CD4-positive, alpha-beta T cell treated with Interleukin-10 for 1 hour (primary cell): ENCODE measurements around the gene TANC1.

Experiments used
- DNase-seq: peaks from one replicate; pipeline ENCODE4 v3.0.0-alpha.2; 2020

TANC1 gene

DNA sequence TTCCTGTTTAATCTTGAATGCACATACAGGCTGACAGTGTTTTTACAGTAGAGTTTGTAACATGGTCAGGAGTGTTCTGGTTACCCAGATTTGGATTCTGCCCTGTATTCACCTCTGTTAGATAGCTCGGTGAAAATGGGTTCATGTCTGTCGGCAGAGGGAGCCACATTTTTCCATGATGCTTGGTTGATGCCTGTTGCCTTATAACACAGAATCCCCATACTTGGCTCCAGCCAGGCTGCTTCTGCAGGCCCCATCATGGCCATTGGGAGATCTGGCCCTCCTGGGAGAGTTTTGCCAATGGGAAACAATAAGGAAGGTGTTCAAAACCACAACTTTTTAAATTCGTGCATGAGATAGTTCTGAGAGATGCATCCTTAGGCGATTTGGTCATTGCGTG, 240.0 kb downstream of the TANC1 start:
- no peak for DNase-seq

DNA sequence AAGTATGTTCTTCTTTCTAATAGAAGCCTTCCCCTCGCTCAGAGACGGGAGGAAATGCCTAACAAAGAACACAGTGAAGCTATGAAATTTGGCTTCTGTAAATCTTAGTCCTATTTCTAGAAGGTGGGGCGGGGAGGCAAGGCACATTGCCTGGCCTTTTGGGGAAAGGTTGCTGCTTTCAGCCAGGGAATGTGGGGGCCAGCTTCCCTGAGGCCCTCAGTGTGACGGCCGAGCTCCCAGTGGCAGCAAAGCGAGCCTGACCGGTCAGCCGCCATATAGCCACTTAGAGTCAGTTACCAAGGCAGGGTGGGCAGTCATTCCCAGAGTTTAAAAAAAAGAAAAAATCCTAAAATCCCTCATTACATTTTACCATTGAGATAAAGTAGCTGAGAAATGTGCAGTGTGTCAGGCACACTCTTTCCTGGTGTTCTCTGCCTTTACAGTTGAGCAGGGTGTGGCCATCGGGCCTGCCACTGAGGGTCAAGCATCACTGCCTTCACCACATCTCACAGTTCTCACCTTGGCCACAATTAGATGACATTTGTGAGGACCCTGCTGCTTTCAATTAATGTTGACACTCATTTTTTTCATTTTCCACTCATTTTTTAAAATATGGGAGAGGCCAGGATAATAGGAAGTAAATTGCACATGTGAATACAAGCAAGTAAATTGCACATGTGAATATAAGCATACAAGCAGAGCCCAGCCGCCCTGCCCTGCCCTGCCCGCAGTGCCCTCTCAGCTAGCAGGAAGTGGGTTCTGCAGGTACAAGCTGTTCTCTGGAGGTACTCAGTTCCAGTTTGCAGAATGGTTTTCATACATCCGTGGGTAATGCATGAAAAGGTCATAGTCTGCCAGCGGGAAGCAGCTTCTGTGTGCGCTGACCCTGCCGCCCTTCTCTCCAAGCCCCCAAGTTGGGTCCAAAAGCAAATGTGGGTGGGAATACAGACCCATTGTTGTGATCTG, 241.2 kb downstream of the TANC1 start:
- peak; percentile 51 for DNase-seq

DNA sequence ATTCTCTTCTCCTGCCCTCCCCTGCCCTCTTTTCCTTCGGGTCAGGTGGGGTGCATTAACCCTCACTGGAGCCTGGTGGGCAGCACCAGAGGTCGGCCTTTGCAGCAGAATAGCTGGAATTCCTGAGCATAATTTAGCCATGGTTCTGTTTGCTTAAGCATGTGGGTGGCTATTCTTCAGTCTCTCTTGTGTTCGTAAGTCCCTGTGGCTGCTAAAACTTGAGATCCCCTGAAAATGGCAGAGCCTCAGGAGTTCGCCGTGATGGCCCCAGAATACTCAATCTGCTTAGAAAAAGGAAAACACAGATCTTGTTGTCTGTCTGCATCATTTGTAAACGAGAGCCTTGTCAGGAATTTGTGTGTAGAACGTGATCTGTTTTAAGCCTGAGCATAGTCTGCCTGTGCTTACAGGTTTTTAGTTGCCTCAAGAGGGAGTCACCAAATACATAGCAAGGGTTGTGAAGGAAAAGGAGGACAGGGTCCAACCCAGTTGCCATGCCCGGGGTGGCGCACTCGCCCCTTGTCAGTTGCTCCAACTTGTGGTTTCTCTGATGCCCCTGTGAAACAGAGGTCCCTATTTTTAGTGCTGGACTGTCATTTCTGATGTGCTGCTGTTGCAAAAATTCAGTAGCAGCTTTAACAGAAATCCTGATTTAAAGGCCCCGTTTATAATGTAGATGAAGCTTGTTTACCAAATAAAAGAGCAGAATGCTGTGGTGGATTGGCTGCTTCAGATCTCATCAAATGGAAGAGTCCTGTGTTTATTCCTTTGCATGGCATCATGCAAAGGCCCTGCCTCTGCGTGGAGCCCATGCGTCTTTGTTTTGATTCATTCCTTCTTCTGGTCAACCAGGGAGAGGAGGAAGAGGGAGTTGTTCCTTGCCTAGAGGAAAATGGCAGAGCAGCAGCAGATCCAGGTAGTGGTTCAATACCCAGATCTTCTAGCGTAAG, 243.3 kb downstream of the TANC1 start:
- DNase-seq = no peak

DNA sequence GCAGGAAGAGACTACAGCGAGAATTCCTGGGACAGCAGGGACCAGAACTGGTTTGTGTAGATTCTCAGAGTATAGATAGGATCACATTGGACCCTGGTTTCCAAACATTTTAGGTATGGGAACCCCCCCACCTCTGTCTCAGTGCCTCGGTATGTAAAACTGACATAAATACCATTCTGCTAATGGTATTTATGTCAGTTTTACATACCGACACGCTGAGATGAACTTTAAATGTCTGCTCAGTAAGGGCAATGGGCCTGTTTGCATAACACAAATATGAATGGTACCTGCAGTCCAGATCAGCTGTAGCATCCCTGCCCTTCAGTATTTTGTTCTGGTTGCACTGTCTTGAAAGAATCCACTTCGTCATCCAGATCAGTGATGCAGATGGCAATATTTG, 244.9 kb downstream of the TANC1 start:
- DNase-seq = no peak

DNA sequence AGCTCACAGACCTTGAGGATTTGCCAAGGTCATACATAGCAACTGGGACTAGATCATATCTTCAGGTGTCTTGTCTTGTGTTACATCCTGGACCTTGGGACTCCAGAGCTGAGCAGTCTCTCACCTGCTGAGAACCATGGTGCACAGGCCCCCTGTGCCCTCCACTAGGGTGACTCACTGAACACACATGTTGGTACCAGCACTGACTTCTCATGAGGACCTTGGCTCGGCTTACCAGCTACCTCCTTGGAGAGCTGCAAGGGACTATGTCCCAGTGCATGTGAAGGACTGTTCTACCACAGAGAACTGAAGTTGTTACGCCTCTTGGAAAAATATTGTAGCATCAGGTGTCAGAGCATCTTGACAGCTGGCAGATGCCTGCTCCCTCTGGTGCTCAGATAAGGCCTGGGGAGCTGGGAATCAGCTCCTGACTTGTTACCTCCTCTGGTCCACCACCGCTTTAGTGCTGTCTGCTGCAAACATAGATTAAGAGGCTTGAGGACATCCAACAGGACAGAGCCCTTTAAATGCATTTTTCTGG, 246.0 kb downstream of the TANC1 start:
- DNase-seq = no peak

DNA sequence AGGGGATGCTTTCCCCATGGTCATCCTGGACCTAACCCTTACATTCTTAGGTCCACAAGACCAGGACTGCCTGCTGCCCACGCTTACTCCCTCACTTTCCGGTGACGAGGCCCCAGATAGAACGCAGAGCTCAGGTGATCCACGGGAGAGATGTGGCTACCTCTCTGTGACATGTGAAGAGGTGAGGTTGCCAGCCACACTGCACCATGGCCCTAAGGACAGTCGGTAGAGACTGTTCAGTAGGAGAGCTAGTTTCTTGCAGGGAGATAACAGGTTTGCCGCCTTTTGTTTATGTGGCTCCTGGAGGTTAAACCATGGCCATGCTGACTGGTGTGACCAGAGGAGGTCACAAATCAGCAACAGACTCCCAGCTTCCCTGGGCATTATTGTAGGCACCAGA, 246.7 kb downstream of the TANC1 start:
- no peak for DNase-seq

DNA sequence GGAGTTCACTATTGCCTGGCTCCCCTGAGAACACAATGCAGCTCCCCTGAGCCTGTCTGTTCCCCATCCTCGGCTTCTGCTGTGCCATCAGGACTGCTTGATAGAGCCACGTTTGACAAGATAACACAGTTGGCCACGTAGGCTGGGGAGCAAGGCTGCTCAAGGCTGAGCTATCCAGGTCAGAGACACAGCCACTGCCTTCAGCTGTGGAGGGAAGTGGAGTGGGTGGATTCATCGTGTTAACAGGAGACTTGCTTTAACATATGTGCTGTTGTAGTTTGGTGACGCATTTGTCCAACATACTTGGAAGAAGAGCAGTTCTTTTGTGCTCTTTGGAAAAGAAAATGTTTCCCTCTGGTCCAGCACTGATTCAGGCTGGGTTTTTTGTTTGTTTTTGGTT, 249.2 kb downstream of the TANC1 start:
- DNase-seq = no peak

DNA sequence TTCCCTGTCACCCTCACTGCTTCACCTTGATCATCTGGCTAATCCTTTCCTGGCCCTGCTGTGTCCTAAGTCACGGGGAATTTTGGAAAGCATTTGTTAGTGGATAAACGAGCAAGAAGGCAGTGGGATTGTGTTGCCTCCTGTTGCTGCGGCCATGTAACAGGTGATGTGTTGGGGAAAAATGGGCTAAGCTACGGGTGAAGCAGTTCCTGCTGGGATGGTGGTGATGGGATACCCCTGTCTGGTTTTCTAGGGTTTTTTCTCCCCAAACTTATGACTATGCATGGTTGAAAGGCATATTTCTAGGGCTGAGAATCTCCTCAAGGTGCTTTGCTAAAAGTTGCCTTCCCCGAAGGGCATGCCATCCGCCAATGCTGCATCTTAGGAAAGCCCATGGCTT, 249.9 kb downstream of the TANC1 start:
- DNase-seq = no peak

DNA sequence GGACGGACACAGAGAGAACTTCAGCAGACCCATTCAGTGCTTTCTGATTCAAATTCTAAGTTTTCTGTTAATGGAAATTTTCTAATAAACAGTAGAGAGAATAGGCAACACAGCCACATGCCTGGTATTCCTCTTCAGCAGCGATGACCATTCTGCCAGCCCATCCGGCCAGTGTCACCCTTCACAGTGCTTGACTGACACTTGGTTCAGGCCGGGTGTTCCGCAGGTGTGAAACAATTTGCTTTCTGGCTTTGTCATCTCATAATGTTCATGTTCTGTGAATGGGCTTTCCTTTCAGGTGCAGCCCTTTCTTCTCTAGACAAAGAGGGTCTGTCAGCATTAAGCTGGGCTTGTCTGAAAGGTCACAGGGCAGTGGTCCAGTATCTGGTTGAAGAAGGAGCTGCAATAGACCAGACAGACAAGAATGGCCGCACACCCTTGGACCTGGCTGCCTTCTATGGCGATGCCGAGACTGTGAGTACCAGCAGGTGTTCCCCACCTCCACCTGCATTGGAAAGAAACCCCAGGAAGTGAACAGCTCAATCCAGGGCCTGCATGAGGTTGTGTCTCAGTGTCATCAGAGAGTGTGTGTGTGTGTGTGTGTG, 251.1 kb downstream of the TANC1 start:
- DNase-seq = no peak

DNA sequence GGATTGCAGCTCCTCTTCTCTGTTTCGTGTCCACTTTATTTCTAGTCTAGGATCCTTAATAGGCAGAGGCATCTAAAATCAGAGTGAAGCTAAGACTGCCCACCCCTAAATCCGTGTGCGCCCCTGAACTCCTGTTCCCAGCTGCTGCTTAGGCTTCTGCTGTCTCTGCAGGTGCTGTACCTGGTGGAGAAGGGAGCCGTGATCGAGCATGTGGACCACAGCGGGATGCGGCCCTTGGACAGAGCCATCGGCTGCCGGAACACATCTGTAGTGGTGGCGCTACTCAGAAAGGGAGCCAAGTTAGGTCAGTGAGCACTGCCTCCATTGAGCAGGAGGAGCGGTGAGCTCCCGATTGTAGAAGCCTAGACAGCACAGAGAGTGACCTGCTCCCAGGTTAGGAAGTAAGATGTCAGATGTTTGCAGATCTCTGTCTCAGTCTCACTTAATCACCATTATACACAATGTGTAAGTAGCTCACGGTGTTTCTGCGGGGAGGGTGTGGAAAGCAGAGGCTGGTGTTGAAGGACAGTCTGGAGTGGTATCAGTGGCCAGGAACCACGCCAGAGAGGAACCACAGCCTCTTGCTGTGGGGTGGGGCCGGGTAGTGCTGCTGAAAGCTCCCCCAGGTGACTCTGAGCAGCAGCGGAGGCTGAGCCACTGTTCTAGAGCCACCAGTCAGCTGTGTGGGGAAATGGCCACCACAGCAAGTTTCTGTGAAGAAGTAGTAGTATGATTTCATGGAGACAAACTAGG, 255.8 kb downstream of the TANC1 start:
- no peak for DNase-seq

DNA sequence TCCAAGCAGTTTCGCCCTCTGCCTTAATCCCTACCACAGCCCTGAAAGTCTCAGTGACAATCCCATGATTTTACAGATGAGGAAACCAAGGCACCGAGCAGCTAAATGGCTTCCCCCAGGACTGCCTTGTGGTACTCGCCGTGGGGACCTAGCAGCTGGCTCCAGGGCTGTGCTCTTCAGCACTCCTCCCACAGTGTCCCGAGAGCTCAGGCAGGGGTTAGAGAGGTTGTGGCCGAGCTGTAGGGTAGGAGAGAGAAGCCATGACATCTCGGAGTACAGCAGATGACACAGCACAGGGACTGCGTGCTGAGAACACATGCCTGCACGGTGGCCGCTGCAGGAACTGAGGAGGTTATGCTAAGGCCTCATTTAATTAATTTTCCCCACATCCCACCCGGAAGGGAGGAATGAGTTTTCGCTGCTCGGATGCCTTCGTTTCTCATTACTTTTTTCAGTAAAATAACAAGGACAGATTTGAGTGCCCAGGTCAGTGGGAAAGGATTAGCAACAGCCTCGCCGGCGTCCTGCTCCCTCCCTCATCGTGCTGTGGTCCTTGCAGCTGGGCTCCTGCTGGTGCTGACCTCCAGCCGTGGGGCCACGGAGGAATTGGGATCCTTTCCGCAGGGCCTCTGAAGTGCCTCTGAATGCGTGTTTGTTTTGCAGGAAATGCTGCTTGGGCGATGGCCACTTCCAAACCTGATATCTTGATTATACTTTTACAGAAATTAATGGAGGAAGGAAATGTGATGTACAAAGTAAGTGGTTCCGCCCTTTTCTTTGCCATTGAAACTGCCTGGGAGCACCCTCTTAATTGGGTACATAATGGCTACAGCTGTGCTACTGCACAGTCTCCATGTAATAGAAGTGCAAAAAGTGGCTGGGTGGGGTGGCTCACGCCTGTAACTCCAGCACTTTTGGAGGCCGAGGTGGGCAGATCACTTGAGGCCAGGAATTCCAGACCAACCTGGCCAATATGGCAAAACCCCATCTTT, 256.9 kb downstream of the TANC1 start:
- DNase-seq = no peak

DNA sequence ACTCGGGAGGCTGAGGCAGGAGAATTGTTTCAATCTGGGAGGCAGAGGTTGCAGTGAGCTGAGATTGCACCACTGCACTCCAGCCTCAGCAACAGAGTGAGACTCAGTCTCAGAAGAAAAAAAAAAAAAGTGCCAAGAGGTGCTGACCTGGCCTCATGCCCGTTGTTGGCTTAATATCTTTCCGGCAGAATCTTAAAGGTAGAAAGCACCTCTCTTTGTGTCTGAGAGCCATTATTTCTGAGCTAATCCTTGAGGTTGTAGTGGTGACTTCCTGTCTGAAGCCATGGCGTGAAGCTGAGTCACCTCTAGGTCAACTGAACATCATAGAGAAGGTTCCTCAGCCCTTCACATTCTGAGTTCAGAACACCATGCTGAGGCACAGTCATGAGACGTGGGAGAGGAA, 257.6 kb downstream of the TANC1 start:
- peak; percentile 37 for DNase-seq

DNA sequence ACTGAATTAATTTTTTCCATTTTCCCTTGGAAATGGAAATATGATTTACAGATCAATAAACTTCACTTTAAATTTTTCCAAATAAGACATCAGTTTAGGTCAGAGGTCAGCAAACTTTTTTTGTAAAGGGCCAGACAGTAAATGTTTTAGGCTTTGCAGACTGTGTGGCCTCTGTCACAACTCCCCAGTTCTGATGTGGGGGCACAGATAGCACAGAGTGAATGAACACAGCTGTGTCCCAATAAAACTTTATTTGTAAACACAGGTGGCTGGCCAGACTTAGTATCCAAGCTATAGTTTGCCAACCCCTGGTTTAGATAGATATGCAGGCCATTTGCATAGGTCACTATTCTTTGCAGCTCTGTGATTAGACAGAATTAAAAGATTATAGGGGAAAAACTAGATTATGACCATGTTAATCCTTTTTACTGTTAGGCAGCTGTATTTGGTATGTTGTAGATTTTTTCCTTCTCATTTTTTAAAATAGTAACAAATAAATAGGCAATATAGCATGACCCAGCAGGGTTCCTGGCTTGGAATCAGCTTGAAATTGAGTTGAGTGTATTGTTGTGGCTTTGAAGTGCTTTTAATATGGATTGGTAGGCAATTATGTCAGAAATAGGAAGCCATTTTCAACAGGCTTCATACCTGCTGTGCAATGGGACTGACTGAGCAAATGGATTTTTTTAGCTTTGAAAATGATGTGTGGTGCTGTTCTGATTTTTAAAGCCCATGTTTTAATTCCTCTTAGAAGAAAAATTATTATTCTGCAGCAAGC, 258.4 kb downstream of the TANC1 start:
- no peak for DNase-seq

DNA sequence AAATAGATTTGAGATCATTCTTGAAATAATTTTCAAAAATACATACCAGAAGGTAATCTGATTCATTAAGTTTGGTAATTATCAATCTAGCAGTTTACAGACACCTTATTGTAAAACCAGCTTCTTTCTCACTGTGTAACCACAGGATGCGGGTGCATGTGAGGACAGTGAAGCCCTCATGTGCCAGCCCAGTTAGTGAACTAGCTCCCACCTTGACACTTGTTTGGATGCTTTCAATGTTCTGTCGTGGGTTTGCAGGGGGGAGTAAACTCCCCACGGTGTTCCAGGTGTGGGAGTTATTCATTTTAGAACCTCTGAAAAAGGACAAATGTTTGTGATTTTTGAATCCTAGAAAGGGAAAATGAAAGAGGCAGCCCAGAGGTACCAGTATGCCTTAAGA, 259.0 kb downstream of the TANC1 start:
- DNase-seq = peak; percentile 34

DNA sequence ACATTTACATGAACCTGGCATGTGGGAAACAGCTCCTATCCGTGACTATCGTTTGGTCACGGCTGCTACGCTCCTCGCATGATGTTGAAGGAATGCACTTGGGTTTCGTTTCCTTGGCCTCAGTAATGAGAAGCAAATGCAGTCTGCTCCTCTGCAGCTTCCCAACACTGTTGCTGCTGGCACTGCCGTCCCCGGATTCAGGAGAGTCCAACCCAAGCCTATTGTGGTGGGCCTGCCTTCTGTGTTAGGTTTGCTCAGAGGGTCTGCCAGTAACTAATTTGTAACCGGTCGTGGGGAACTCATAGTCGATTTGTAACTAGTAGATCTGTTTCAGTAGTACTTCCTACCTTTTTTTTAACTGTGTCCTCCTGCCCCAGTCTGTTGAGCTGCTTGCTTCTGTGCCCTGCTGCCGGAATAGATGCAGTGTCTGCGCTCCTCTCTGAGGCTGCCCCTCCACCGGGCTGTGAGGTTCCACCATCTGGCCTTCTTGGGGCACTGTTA, 259.7 kb downstream of the TANC1 start:
- DNase-seq = no peak

DNA sequence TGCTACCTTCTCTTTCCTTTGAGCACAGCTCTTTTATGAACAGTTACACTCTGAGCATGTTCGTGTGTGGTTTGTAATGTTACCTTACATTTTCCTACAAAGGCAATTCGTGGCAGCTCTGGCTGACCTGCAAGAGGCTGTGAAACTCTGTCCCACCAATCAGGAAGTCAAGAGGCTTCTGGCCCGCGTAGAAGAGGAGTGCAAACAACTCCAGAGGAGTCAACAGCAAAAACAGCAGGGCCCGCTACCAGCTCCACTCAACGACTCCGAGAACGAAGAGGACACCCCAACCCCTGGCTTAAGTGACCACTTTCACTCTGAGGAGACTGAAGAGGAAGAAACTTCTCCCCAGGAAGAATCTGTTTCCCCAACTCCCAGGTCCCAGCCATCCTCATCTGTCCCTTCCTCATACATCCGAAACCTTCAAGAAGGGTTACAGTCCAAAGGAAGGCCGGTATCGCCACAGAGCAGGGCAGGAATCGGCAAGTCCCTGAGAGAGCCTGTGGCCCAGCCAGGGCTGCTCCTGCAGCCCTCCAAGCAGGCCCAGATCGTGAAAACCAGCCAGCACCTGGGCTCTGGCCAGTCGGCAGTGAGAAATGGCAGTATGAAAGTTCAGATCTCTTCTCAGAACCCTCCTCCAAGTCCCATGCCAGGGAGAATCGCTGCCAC, 261.2 kb downstream of the TANC1 start:
- DNase-seq = no peak

DNA sequence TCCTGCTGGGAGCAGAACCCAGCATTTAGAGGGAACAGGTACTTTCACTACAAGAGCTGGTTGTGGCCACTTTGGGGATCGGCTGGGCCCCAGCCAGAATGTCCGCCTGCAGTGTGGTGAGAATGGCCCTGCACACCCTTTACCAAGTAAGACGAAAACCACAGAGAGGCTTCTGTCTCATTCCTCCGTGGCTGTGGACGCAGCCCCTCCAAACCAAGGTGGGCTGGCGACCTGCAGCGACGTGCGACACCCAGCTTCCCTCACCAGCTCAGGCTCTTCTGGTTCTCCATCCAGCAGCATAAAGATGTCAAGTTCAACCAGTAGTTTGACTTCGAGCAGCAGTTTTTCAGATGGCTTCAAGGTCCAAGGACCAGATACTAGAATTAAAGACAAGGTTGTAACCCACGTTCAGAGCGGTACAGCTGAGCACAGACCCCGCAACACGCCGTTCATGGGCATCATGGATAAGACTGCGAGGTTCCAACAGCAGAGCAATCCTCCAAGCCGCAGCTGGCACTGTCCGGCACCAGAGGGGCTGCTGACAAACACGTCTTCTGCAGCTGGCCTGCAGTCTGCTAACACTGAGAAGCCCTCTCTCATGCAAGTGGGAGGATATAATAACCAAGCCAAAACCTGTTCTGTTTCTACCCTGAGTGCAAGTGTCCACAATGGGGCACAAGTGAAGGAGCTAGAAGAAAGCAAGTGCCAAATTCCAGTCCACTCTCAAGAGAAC, 261.9 kb downstream of the TANC1 start:
- no peak for DNase-seq

DNA sequence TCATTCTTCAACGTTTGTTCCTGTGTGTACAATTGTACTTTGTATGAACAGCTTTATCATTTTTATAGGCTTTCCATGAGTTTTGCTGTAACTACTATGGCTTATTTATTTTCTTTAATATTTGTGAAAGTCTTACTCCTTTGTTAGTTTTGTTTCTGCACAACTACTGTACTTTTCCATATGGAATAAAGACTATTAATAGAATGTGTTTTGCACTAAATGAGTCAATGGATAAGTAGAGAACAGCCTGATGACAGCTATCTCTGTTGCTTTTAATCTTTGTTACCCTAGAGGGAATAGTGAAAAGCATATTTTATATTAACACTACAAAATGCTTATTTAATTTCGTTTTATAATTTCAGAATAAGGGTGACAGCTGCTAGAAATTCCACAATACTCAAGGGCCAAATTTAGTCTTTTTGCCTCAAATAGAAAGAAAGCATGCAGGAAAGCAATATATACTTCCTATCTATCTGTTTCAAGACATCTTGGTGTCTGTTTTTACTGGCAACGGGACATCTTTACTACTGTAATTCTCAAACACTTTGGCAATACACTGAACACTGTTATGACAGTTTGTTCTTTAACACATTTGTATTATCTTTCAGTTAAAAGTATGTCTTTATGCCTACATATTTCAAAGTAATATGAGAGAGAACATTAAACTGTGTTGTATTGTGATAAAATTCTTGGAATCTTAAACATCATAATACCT, 264.2 kb downstream of the TANC1 start:
- no peak for DNase-seq
